ENCODE data around the gene NR2F2.
A peak's percentile ranks its signal among the peaks of the same experiment; 100 is the strongest.

- TF ChIP-seq CTCF (IDR thresholded peaks at IDR 0.05): peak; percentile 33 to 57 (median 40)
- TF ChIP-seq EP300 (IDR thresholded peaks at IDR 0.05; ENCODE audit: low read depth): no peak
- no peak for TF ChIP-seq POLR2A (IDR thresholded peaks at IDR 0.05)
Observed at GRCh38 chr15:96354731-96355567, 24.4 kb downstream of the NR2F2 start.

Measured in transverse colon (tissue), 3 donors.